MG63 (cell line): ENCODE measurements around the gene SLC12A8. TPM values are rescaled to one million over a fixed set of nuclear protein-coding genes. Genes with fewer than 3 reads are reported as not detected.

ENCODE experiments used
- DNase-seq: peaks from one replicate; pipeline ENCODE4 v3.0.0-alpha.2; 2020
- H3K27me3 ChIP-seq: fragments of 250-450 bp; sonication (Bioruptor Pico); 2 replicates; pipeline ENCODE4 v1.5.1; 2020; ENCODE audit warnings: mild to moderate bottlenecking, moderate library complexity
- H3K36me3 ChIP-seq: fragments of 250-450 bp; sonication (Bioruptor Pico); 2 replicates; pipeline ENCODE4 v1.5.1; 2020; ENCODE audit warnings: mild to moderate bottlenecking, moderate library complexity
- H3K4me3 ChIP-seq: fragments of 250-450 bp; sonication (Bioruptor Pico); 2 replicates; pipeline ENCODE4 v1.5.1; 2020; ENCODE audit warnings: mild to moderate bottlenecking, moderate library complexity
- H3K9me3 ChIP-seq: fragments of 250-450 bp; sonication (Bioruptor Pico); 2 replicates; pipeline ENCODE4 v1.5.1; 2020; ENCODE audit warnings: mild to moderate bottlenecking, moderate library complexity
- total RNA-seq: library from RNA; depleted of rRNA; stranded (reverse); fragments of >200 nt; shearing (Covaris generic); gene quantifications from 2 replicates; pipeline ENCODE4 v1.2.3, GENCODE V29; 2014; ENCODE audit warnings: low replicate concordance

SLC12A8 gene
- total RNA-seq, 1 experiment from 2014 or later: 52.7 TPM

DNA sequence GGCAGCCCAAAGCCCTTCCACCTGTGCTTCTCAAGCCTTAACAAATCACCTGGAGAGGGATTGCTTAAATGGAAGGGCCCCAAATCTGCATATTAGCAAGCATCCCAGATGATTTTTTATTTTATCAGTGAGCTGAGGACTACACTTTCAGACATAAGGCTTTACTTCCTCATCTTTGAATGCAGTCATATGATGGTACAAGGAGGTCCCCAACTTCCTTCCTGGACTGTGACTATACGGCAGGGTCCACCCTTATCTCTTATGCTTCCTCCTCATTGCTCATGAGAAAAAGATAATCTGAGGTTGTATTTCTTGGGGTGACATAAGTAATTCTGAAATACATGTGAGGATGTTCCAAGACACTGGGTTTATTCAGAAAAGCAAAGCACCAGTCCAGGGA, 143.1 kb downstream of the SLC12A8 start:
- no peaks in the 10 kb centered on the region for H3K36me3 ChIP-seq
- H3K27me3 ChIP-seq: no peaks in the 10 kb centered on the region
- H3K9me3 ChIP-seq: no peaks in the 10 kb centered on the region
- no peak for DNase-seq
- H3K4me3 ChIP-seq: no peak overlapping the region

DNA sequence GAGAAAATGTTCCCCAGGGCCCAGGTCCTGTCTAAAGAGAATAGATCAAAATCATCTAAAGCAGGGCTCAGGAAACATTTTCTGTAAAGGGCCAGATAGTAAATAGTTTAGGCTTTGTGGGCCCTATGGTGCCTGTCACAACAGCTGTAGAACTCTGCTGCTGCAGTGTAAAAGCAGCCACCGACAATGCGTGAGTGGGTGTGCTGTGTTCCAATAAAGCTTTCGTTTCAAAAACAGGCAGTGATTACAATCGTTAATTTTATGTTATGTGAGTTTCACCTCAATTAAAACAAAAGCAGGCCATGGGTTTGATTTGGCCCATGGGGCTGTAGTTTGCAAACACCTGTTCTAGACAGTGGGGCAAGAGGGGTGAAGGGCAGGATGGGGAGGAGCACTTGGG, 144.3 kb downstream of the SLC12A8 start:
- H3K9me3 ChIP-seq: no peaks in the 10 kb centered on the region
- no peaks in the 10 kb centered on the region for H3K27me3 ChIP-seq
- no peak overlapping the region for H3K4me3 ChIP-seq
- no peak for DNase-seq
- no peaks in the 10 kb centered on the region for H3K36me3 ChIP-seq

DNA sequence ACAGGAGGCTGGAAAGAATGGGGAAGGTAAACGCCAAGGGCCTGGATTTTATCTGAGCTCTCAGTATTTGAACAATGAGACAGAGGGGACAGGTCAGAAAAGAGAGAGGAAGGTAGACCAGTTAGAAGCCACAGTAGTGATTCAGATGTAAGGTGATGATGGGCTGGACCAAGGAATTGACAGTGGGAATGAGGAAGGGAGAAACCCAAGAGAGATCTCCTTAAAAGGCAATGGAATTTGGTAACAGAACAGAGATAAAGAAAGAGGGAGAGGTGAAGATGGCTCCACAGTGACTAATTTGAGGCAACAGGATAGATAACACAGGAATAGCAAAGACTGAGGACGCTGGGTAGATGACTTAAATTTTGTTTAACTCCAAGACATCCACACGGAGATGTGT, 145.3 kb downstream of the SLC12A8 start:
- H3K27me3 ChIP-seq: no peaks in the 10 kb centered on the region
- no peak overlapping the region for H3K4me3 ChIP-seq
- DNase-seq: no peak
- no peaks in the 10 kb centered on the region for H3K36me3 ChIP-seq
- no peaks in the 10 kb centered on the region for H3K9me3 ChIP-seq

DNA sequence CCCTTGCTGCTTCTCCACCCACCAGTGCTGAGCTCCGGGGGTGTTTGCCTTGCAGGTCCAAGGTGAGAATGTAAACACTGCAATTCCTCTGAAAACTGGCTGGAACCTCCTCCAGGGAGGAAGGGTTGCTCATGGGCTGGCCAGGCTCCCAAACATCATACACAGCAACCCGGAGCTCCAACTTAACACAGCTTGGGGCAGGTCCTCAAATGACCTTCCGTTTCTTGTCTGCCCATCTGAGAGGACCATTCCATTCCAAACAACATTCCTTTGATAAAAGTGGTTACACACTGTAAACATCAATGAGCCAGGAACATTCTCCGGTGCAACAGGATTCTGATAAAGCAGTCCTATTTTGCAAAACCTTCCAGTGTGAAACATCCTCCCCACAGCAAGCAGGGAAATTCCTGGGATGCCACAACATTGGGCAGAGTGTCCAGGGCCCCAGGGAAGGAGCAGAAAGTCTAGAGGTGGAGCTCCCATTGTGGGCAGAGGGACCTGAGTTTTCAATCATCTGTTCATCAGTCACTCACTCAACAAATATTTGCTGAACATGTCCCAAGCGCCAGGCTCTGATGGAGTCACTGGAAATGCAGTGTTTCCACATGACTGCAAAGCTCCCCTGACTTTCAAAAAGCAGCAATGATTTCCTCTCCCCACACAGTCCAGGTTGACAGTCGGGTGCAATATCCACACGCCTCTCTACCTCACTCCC, 149.5 kb downstream of the SLC12A8 start:
- no peaks in the 10 kb centered on the region for H3K36me3 ChIP-seq
- no peak overlapping the region for H3K4me3 ChIP-seq
- DNase-seq: peak; percentile 96
- no peaks in the 10 kb centered on the region for H3K9me3 ChIP-seq
- H3K27me3 ChIP-seq: no peaks in the 10 kb centered on the region

DNA sequence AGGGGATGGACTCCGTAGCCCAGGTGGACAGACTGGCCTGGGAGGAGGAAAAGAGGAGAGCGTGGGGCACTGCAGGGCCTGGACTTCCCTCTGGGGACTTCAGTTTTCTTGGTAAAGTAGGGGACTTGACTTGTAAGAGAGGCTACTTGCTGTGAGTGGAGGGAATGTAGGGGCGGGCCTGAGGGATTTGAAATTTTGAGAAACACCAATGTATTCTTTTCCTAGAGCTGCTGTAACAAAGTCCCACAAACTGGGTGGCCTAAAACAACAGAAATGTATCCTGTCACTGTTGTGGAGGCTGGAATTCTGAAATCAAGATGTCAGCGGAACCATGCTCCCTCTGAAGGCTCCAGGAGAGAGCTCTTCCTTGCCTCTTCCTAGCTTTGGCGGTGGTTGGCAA, 150.9 kb downstream of the SLC12A8 start:
- no peak for DNase-seq
- H3K27me3 ChIP-seq: no peaks in the 10 kb centered on the region
- no peak overlapping the region for H3K4me3 ChIP-seq
- H3K9me3 ChIP-seq: no peaks in the 10 kb centered on the region
- H3K36me3 ChIP-seq: no peaks in the 10 kb centered on the region

DNA sequence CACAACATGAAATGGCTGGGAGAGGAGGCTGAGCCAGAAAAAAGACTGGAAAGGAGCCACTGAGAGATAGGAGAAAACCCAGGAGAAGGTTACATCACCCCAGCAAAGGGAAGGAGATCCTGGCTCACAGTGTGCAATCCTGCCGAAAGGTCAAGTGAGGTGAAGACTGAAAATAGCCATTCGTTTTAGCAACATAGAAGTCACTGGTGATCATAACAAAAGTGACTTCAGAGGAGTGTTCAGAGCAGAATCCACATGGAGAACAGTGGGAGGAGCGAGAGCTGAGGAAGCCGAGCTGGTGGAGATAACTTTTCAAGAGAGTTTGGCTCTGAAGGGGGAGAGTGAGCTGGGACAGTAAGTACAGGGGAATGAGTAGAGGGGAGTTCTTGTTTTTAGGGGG, 151.4 kb downstream of the SLC12A8 start:
- no peaks in the 10 kb centered on the region for H3K9me3 ChIP-seq
- DNase-seq: peak; percentile 57
- H3K36me3 ChIP-seq: no peaks in the 10 kb centered on the region
- no peaks in the 10 kb centered on the region for H3K27me3 ChIP-seq
- no peak overlapping the region for H3K4me3 ChIP-seq

DNA sequence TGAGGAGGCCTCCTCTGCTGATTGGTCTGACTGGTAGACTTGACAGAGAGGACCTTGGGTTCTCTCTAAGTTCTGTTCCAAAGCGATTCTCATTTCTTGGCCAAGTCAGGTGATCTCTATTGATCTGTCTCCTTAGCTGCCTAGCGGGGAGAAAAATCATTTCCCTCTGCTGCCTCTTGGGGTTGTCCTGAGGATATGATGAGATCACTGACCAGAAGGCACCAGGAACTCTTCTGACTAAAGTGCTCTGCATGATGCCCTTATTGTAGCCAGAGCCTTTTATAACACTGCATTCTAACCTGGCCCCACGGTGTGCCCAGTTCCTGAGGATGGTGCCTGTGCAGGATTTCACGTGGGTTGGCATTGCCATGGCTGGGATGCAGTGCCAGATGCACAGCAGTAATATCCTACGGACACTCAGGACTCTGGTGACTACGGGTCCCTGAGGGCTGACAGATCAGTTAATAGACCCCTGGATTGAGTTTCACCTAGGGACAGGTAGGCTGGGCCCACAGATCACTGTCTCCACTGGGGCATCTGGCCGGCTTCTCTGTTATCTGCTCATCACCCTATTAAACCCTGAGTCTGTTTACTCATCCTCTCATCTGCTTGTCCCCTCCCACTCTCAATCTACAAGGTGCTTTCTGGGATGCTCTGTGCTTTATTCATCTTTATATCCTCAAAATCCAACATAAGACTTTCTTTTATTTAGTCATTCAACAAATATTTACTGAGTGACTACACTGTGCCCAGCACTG, 152.9 kb downstream of the SLC12A8 start:
- peak; percentile 24 for DNase-seq
- Histone ChIP-seq H3K9me3 (no peaks in the 10 kb centered on the region), H3K27me3 (no peaks in the 10 kb centered on the region), H3K4me3 (no peak overlapping the region), H3K36me3 (peaks cover 5% of the 10 kb centered on the region)

DNA sequence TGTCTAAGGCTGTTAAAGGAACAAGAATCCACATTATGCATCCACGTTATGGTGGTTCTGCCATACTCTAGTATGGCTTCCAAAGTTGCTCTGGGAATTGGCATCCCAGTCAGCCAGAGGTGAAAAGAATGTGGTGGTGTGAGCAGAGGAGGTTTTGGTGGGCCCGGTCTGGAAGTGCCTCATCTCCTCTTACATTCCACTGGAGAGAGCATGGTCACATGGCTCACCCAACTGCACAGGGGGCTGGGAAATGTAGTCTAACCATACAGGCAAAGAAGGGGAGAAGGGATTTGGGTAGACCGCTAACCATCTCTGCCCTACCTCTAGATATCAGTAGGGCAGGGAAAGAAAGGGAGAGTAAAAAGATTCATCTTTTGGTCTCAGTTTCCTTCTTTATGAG, 153.6 kb downstream of the SLC12A8 start:
- DNase-seq: no peak
- H3K4me3 ChIP-seq: no peak overlapping the region

DNA sequence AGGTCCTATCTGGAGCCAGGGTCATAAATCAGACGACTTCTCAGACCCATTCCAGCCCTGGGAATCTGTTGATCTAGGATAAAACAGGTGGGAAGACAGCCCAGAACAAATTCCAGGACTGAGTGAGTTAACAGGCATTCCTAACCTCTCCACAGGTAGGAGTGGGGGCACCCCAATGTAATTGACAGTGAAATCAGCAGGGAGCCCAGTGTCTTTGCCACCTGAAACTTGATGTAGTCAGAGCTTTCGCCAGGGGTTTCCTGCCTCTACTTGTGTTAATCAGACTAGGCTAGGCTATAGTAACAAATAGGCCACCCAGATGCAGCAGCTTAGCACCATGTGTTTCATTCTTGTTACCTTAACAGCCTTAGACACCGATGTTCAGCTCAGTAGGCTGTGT, 154.0 kb downstream of the SLC12A8 start:
- DNase-seq: no peak
- peaks cover 14% of the 10 kb centered on the region for H3K36me3 ChIP-seq
- H3K4me3 ChIP-seq: no peak overlapping the region
- H3K9me3 ChIP-seq: no peaks in the 10 kb centered on the region
- H3K27me3 ChIP-seq: no peaks in the 10 kb centered on the region

More for the DNA sequence above, 153.6 kb downstream of the SLC12A8 start:
- Histone ChIP-seq H3K9me3 (no peaks in the 10 kb centered on the region), H3K27me3 (no peaks in the 10 kb centered on the region), H3K36me3 (peaks cover 10% of the 10 kb centered on the region)

DNA sequence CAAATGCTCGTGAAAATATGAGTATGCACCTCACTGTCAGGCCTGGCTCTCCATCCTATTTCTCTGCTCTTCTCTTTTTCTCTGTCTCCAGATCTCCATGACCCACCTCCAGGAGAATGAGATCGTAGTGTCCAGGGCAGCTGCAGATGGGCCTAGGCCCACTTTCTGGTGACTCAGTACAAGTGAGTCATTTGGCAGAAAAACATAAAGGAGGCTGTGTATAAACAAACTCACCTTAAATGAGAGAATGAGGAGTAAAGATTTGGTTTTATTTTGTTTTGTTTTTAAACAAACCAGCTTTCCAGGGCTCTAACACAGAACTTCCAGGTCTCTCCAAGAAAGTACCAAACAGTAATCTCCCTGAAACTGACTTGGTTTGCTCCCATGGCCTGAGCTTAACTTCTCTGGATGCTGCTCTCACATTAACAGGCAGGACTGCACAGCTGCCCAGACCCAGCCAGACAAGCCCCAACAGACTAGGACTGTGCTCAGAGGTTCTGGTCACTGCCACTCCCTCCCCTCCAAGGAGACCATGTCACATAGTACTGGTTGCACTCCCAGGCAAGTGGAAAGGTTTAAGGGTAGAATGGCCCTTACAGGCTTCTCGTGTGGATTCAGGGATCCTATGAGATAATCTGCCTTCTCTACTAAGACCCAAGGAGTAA, 155.2 kb downstream of the SLC12A8 start:
- DNase-seq: peak; percentile 82
- Histone ChIP-seq H3K36me3 (peaks cover 23% of the 10 kb centered on the region), H3K4me3 (no peak overlapping the region), H3K27me3 (no peaks in the 10 kb centered on the region), H3K9me3 (no peaks in the 10 kb centered on the region)

DNA sequence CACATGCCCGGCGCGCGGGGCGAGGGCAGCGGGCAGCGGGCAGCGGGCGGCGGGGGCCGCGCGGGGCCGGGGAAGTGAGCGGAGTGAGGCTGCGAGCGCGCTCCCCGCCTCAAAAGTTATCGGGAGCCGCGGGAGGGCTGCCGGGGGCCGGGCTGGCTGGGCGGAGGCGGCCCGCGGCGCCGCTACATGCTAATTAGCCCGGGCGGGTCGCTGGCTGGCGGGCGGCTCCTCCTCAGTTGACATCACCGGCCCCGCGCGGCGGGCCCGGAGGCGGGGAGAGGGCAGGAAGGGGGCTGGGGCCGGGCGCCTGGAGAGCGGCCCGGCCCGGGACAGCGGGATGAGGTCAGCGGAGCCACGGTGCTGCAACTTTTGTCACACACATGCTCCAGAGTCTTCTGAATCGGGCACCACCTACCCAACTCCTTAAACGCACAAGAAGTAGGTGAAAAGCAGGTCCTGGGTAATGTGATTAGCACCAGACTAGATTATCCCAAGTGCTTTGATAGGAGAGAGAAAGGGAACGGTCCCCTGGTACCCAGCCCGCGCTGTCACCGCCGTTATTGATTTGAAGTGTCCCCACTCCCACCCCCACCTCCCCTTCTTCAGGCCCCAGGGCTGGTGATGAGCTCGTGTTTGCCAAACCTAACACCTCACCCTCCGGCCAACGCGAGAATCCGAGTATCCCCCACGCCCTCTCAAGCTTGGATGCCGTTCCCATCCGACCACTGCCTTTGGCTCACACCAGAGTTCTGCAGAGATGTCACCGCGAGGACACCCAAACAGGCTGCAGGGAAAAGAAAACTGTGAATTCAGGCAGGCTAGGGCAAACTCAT, 156.4 kb downstream of the SLC12A8 start, which contains the start of gene HEG1:
Gene HEG1, minus strand, starts transcription at position 85 of the 833 bp plus-strand sequence. CDS start 107 bp downstream, outside the sequence.
- H3K9me3 ChIP-seq: no peaks in the 10 kb centered on the region

DNA sequence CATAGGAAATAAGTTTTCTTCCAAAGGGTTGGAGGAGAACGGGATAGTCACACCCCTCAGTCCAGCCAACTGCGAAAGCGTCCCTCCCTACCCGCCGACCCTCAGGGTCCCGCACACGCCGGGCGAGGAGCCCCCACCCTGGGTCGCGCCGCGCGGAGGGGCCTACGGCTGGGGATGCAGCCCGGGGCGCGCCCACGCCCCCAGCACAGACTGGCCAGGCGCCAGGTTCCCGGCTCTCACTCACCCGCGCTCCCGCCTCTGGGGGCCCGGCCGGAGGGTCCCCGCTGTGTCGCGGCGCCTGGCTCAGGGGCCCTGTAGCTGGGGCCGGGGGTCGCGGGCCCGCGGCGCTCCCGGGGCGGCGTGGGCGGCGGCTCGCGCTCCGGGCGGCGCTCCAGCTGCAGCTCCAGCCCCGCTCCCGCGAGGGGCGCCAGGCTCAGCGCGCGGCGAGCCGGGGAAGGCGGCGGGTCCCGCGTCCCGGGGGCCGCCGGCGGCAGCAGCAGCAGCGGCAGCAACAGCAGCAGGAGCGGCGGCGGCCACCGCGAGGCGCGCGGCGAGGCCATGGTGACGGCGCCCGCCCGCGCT, 157.1 kb downstream of the SLC12A8 start:
- peaks cover 34% of the 10 kb centered on the region for H3K36me3 ChIP-seq
- no peaks in the 10 kb centered on the region for H3K9me3 ChIP-seq
- no peaks in the 10 kb centered on the region for H3K27me3 ChIP-seq
- DNase-seq: peak; percentile 45
- H3K4me3 ChIP-seq: peak overlapping the region; percentile 82

More for the DNA sequence above, 156.4 kb downstream of the SLC12A8 start, which contains the start of gene HEG1:
- no peaks in the 10 kb centered on the region for H3K27me3 ChIP-seq
- peak within 1 kb of the TSS; percentile 82 for H3K4me3 ChIP-seq
- peaks cover 27% of the 10 kb centered on the region for H3K36me3 ChIP-seq
- peak; percentile 95 for DNase-seq

DNA sequence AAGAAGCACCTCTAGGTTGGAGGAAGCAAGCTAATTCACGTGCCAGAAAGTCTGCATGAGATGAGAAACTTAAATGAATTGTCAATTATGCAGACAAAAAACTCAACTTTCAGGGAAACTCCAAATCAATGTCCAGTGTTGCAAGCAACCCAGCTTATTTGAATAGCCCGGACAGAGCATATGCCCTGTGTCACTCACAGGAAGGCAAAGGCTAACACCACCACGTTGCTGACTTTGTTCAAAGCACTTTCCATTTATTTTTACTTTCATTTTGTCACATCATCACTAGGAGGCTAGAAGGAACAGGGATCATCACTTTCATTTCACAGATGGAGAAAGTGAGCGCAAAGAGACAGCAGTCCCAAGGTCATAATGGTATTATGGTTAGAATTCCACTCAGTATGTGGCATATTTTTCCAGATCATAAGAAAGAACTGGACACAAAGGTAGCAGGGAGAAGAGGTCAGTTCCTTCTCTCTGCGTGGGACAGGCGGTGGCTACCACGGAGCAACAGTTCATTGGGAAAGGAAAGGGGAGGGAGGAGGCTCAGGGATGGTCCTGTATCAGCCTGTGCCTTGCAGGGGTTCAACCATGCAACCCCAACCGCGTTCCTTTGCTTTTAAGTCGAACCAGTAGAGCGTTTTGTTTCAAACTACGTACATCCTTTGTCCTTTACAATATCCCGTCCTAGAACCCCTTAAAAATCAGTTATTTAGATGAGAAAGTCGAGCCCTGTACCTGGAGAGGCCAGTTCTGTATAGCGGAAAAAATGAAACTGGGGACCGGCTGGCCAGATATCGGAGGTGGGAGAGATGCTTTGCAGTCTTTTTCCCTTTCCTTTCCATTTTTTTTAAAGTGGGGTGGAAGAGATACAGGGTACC, 157.9 kb downstream of the SLC12A8 start:
- peak; percentile 25 for DNase-seq
- Histone ChIP-seq H3K27me3 (no peaks in the 10 kb centered on the region), H3K9me3 (no peaks in the 10 kb centered on the region)

DNA sequence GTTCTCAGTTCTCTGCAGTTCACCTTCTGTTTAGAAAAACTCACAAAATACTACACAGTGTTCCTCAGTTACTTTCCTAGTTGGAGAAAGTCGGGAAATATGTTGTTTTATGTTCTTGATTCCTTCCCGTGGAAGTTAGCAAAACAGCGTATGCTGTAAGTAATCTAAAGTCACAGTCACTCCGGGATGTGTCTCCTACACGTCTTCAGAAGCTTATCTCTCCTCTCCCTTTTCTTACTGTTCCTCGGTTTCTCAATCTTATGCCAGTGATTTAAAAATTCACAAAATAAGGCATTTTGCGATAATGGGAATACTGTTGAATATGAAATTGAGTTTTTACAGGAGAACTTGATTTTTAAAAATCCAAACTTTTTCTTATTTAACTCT, 158.5 kb downstream of the SLC12A8 start:
- DNase-seq: no peak

More for the DNA sequence above, 157.9 kb downstream of the SLC12A8 start:
- peak overlapping the region; percentile 82 for H3K4me3 ChIP-seq
- peaks cover 42% of the 10 kb centered on the region for H3K36me3 ChIP-seq

DNA sequence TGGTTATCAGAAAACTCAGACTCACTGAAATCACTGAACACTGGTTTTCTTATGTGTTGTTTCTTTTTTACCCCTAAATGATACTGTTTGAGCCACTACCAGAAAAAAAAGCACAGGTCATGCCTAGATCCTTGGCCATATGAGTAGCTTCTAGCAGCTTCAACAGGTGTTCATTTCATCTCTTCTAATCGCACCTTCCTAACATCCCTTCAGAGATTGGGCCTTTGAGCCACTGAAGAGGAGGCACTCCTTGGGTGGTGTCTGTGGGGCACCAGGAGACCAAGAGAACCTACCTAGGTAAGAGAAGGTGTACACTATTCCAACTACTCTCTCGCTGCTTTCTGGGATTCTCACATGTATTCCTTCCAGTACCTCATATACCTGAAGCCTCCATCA, 159.2 kb downstream of the SLC12A8 start:
- Histone ChIP-seq H3K36me3 (peaks cover 56% of the 10 kb centered on the region), H3K4me3 (peak overlapping the region; percentile 82), H3K27me3 (no peaks in the 10 kb centered on the region), H3K9me3 (no peaks in the 10 kb centered on the region)
- DNase-seq: no peak

More for the DNA sequence above, 158.5 kb downstream of the SLC12A8 start:
- Histone ChIP-seq H3K27me3 (no peaks in the 10 kb centered on the region), H3K9me3 (no peaks in the 10 kb centered on the region), H3K4me3 (peak overlapping the region; percentile 82), H3K36me3 (peaks cover 48% of the 10 kb centered on the region)
